WTC11 (cell line): ENCODE results near the gene PKLR. TPM values are rescaled to one million over a fixed set of nuclear protein-coding genes. Genes with fewer than 3 reads are reported as not detected.
A peak's percentile ranks its signal among the peaks of the same experiment; 100 is the strongest.

Experiments
- CREM ChIP-seq: sonication (generic); formaldehyde crosslinking; IDR thresholded peaks from 2 replicates; pipeline ENCODE4 v1.8.1; 2022; ENCODE audit warnings: mild to moderate bottlenecking, missing genetic modification reagents, moderate library complexity
- E2F4 ChIP-seq: sonication (generic); formaldehyde crosslinking; IDR thresholded peaks from 2 replicates; pipeline ENCODE4 v1.8.1; 2022; ENCODE audit warnings: low read depth, mild to moderate bottlenecking, moderate library complexity, missing genetic modification reagents, borderline replicate concordance
- ELF4 ChIP-seq: sonication (generic); formaldehyde crosslinking; IDR thresholded peaks from 2 replicates; pipeline ENCODE4 v1.8.1; 2022; ENCODE audit warnings: low read depth, mild to moderate bottlenecking, moderate library complexity, missing genetic modification reagents
- EMX1 ChIP-seq: fragments of 250-450 bp; sonication (Bioruptor Pico); IDR thresholded peaks from 2 replicates; pipeline ENCODE4 v1.8.0; 2021; ENCODE audit warnings: mild to moderate bottlenecking
- ERG ChIP-seq: fragments of 250-450 bp; sonication (Bioruptor Pico); IDR thresholded peaks from 2 replicates; pipeline ENCODE4 v1.8.0; 2021; ENCODE audit warnings: mild to moderate bottlenecking
- ETV6 ChIP-seq: sonication (generic); formaldehyde crosslinking; IDR thresholded peaks from 2 replicates; pipeline ENCODE4 v1.8.1; 2022; ENCODE audit warnings: mild to moderate bottlenecking, missing genetic modification reagents
- GABPB1 ChIP-seq: sonication (generic); formaldehyde crosslinking; IDR thresholded peaks from 2 replicates; pipeline ENCODE4 v1.8.1; 2023; ENCODE audit warnings: mild to moderate bottlenecking, missing genetic modification reagents
- GTF2I ChIP-seq: fragments of 250-450 bp; sonication (Bioruptor Pico); conservative IDR thresholded peaks from 2 replicates; pipeline ENCODE4 v1.4.0; 2021; ENCODE audit warnings: mild to moderate bottlenecking
- MAX ChIP-seq: sonication (generic); formaldehyde crosslinking; IDR thresholded peaks from 2 replicates; pipeline ENCODE4 v1.8.0; 2022; ENCODE audit warnings: mild to moderate bottlenecking, missing genetic modification reagents
- NFYB ChIP-seq: sonication (generic); formaldehyde crosslinking; conservative IDR thresholded peaks from 2 replicates; pipeline ENCODE4 v1.8.0; 2022; ENCODE audit warnings: low read depth, missing genetic modification reagents
- RELA ChIP-seq: sonication (generic); formaldehyde crosslinking; IDR thresholded peaks from 2 replicates; pipeline ENCODE4 v1.8.1; 2022; ENCODE audit warnings: missing genetic modification reagents, mild to moderate bottlenecking, borderline replicate concordance
- TCF7 ChIP-seq: sonication (generic); formaldehyde crosslinking; IDR thresholded peaks from 2 replicates; pipeline ENCODE4 v1.8.0; 2022; ENCODE audit warnings: mild to moderate bottlenecking, low read depth, missing genetic modification reagents, moderate library complexity
- TEAD4 ChIP-seq: sonication (generic); formaldehyde crosslinking; IDR thresholded peaks from 2 replicates; pipeline ENCODE4 v1.8.0; 2022; ENCODE audit warnings: mild to moderate bottlenecking, missing genetic modification reagents
- ZNF219 ChIP-seq: sonication (generic); formaldehyde crosslinking; IDR thresholded peaks from 2 replicates; pipeline ENCODE4 v1.8.0; 2023; ENCODE audit warnings: missing genetic modification reagents, mild to moderate bottlenecking, borderline replicate concordance
- ZNF232 ChIP-seq: sonication (generic); formaldehyde crosslinking; IDR thresholded peaks from 2 replicates; pipeline ENCODE4 v1.8.0; 2022; ENCODE audit warnings: mild to moderate bottlenecking, missing genetic modification reagents
- ZNF423 ChIP-seq: fragments of 250-450 bp; sonication (Bioruptor Pico); IDR thresholded peaks from 2 replicates; pipeline ENCODE4 v2.1.2; 2022; ENCODE audit warnings: mild to moderate bottlenecking, moderate library complexity
- total RNA-seq: library from RNA; stranded (reverse); gene quantifications from 3 replicates; pipeline ENCODE4 v1.2.3, GENCODE V29; 2021
- TF ChIP-seq, protein P1 (sequence below): fragments of 250-450 bp; sonication (Bioruptor Pico); IDR thresholded peaks from 2 replicates; pipeline ENCODE4 v2.1.2; 2022; ENCODE audit warnings: mild to moderate bottlenecking, moderate library complexity
- TF ChIP-seq, protein P2 (sequence below): sonication (generic); formaldehyde crosslinking; IDR thresholded peaks from 2 replicates; pipeline ENCODE4 v1.8.0; 2022; ENCODE audit warnings: mild to moderate bottlenecking, missing genetic modification reagents
- TF ChIP-seq, protein P3 (sequence below): sonication (generic); formaldehyde crosslinking; IDR thresholded peaks from 2 replicates; pipeline ENCODE4 v1.8.0; 2023; ENCODE audit warnings: missing genetic modification reagents, mild to moderate bottlenecking, borderline replicate concordance
- TF ChIP-seq, protein P4 (sequence below): sonication (generic); formaldehyde crosslinking; IDR thresholded peaks from 2 replicates; pipeline ENCODE4 v1.8.1; 2023; ENCODE audit warnings: mild to moderate bottlenecking, missing genetic modification reagents, moderate library complexity
- TF ChIP-seq, protein P5 (sequence below): sonication (generic); formaldehyde crosslinking; IDR thresholded peaks from 2 replicates; pipeline ENCODE4 v1.8.1; 2023; ENCODE audit warnings: mild to moderate bottlenecking, missing genetic modification reagents, borderline replicate concordance
- TF ChIP-seq, protein P6 (sequence below): sonication (generic); formaldehyde crosslinking; IDR thresholded peaks from 2 replicates; pipeline ENCODE4 v1.8.1; 2022; ENCODE audit warnings: mild to moderate bottlenecking, moderate library complexity, missing genetic modification reagents

PKLR gene
- total RNA-seq, 1 experiment from 2014 or later = 1.5 TPM

GRCh38 chr1:155324717-155325602 lies 23.7 kb upstream of the PKLR start (continued):
- TF ChIP-seq, protein P1, sequence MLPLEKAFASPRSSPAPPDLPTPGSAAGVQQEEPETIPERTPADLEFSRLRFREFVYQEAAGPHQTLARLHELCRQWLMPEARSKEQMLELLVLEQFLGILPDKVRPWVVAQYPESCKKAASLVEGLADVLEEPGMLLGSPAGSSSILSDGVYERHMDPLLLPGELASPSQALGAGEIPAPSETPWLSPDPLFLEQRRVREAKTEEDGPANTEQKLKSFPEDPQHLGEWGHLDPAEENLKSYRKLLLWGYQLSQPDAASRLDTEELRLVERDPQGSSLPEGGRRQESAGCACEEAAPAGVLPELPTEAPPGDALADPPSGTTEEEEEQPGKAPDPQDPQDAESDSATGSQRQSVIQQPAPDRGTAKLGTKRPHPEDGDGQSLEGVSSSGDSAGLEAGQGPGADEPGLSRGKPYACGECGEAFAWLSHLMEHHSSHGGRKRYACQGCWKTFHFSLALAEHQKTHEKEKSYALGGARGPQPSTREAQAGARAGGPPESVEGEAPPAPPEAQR (CRISPR knock-in tag) = no peak
- 0 out of 2 replicates have a peak, but pooled peaks have one; percentile 31 for TF ChIP-seq E2F4
- peak; percentile 68; the same call in 1 of the 2 replicates for TF ChIP-seq MAX (CRISPR knock-in tag)
- no peak for TF ChIP-seq ELF4 (CRISPR knock-in tag)
- no peak; the same call in 1 of the 2 replicates for TF ChIP-seq ZNF219 (CRISPR knock-in tag)
- TF ChIP-seq, protein P2, sequence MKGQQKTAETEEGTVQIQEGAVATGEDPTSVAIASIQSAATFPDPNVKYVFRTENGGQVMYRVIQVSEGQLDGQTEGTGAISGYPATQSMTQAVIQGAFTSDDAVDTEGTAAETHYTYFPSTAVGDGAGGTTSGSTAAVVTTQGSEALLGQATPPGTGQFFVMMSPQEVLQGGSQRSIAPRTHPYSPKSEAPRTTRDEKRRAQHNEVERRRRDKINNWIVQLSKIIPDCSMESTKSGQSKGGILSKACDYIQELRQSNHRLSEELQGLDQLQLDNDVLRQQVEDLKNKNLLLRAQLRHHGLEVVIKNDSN (CRISPR knock-in tag) = no peak
- TF ChIP-seq GTF2I = no peak
- TF ChIP-seq ETV6 (CRISPR knock-in tag) = peak; percentile 68; the same call in 1 of the 2 replicates
- 0 out of 2 replicates have a peak, but pooled peaks have one; percentile 30 for TF ChIP-seq TCF7 (CRISPR knock-in tag)
- no peak for TF ChIP-seq EMX1 (CRISPR knock-in tag)
- TF ChIP-seq, protein P3, sequence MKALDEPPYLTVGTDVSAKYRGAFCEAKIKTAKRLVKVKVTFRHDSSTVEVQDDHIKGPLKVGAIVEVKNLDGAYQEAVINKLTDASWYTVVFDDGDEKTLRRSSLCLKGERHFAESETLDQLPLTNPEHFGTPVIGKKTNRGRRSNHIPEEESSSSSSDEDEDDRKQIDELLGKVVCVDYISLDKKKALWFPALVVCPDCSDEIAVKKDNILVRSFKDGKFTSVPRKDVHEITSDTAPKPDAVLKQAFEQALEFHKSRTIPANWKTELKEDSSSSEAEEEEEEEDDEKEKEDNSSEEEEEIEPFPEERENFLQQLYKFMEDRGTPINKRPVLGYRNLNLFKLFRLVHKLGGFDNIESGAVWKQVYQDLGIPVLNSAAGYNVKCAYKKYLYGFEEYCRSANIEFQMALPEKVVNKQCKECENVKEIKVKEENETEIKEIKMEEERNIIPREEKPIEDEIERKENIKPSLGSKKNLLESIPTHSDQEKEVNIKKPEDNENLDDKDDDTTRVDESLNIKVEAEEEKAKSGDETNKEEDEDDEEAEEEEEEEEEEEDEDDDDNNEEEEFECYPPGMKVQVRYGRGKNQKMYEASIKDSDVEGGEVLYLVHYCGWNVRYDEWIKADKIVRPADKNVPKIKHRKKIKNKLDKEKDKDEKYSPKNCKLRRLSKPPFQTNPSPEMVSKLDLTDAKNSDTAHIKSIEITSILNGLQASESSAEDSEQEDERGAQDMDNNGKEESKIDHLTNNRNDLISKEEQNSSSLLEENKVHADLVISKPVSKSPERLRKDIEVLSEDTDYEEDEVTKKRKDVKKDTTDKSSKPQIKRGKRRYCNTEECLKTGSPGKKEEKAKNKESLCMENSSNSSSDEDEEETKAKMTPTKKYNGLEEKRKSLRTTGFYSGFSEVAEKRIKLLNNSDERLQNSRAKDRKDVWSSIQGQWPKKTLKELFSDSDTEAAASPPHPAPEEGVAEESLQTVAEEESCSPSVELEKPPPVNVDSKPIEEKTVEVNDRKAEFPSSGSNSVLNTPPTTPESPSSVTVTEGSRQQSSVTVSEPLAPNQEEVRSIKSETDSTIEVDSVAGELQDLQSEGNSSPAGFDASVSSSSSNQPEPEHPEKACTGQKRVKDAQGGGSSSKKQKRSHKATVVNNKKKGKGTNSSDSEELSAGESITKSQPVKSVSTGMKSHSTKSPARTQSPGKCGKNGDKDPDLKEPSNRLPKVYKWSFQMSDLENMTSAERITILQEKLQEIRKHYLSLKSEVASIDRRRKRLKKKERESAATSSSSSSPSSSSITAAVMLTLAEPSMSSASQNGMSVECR (CRISPR knock-in tag) = peak; percentile 82
- no peak for TF ChIP-seq ZNF423 (CRISPR knock-in tag)
- TF ChIP-seq, protein P4, sequence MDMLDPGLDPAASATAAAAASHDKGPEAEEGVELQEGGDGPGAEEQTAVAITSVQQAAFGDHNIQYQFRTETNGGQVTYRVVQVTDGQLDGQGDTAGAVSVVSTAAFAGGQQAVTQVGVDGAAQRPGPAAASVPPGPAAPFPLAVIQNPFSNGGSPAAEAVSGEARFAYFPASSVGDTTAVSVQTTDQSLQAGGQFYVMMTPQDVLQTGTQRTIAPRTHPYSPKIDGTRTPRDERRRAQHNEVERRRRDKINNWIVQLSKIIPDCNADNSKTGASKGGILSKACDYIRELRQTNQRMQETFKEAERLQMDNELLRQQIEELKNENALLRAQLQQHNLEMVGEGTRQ (CRISPR knock-in tag) = peak; percentile 37; the same call in 1 of the 2 replicates
- no peak for TF ChIP-seq ERG
- TF ChIP-seq RELA = peak; percentile 8; the same call in 1 of the 2 replicates
- peak; percentile 21; the same call in 1 of the 2 replicates for TF ChIP-seq NFYB
- TF ChIP-seq CREM (CRISPR knock-in tag) = 0 out of 2 replicates have a peak, but pooled peaks have one; percentile 29
- TF ChIP-seq, protein P5, sequence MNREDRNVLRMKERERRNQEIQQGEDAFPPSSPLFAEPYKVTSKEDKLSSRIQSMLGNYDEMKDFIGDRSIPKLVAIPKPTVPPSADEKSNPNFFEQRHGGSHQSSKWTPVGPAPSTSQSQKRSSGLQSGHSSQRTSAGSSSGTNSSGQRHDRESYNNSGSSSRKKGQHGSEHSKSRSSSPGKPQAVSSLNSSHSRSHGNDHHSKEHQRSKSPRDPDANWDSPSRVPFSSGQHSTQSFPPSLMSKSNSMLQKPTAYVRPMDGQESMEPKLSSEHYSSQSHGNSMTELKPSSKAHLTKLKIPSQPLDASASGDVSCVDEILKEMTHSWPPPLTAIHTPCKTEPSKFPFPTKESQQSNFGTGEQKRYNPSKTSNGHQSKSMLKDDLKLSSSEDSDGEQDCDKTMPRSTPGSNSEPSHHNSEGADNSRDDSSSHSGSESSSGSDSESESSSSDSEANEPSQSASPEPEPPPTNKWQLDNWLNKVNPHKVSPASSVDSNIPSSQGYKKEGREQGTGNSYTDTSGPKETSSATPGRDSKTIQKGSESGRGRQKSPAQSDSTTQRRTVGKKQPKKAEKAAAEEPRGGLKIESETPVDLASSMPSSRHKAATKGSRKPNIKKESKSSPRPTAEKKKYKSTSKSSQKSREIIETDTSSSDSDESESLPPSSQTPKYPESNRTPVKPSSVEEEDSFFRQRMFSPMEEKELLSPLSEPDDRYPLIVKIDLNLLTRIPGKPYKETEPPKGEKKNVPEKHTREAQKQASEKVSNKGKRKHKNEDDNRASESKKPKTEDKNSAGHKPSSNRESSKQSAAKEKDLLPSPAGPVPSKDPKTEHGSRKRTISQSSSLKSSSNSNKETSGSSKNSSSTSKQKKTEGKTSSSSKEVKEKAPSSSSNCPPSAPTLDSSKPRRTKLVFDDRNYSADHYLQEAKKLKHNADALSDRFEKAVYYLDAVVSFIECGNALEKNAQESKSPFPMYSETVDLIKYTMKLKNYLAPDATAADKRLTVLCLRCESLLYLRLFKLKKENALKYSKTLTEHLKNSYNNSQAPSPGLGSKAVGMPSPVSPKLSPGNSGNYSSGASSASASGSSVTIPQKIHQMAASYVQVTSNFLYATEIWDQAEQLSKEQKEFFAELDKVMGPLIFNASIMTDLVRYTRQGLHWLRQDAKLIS (CRISPR knock-in tag) = no peak
- TF ChIP-seq, protein P6, sequence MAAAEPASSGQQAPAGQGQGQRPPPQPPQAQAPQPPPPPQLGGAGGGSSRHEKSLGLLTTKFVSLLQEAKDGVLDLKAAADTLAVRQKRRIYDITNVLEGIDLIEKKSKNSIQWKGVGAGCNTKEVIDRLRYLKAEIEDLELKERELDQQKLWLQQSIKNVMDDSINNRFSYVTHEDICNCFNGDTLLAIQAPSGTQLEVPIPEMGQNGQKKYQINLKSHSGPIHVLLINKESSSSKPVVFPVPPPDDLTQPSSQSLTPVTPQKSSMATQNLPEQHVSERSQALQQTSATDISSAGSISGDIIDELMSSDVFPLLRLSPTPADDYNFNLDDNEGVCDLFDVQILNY (CRISPR knock-in tag) = no peak
- TF ChIP-seq ZNF232 (CRISPR knock-in tag) = no peak
- no peak for TF ChIP-seq TEAD4 (CRISPR knock-in tag)
- no peak for TF ChIP-seq GABPB1
